K562 (cell line): ENCODE measurements around the gene VWA7. TPM values are rescaled to one million over a fixed set of nuclear protein-coding genes. Genes with fewer than 3 reads are reported as not detected.
A peak's percentile ranks its signal among the peaks of the same experiment; 100 is the strongest.

ENCODE experiments used
- CREB3L1 ChIP-seq: fragments of 450-650 bp; IDR thresholded peaks from 2 replicates; pipeline ENCODE4 v1.6.1; 2014; ENCODE audit warnings: low read depth, mild to moderate bottlenecking, moderate library complexity, borderline replicate concordance
- CTBP1 ChIP-seq: fragments of 450-650 bp; IDR thresholded peaks from 2 replicates; pipeline ENCODE4 v1.6.1; 2016; ENCODE audit warnings: borderline replicate concordance
- DDX20 ChIP-seq: fragments of 450-650 bp; IDR thresholded peaks from 2 replicates; pipeline ENCODE4 v1.6.1; 2016; ENCODE audit warnings: missing genetic modification characterization, low read depth, mild to moderate bottlenecking, missing compliant biosample characterization, moderate library complexity
- ELF4 ChIP-seq: fragments of 450-650 bp; formaldehyde crosslinking; IDR thresholded peaks from 2 replicates; pipeline ENCODE4 v1.4.0; 2022; ENCODE audit warnings: missing genetic modification characterization
- HDAC2 ChIP-seq: fragments of 450-650 bp; IDR thresholded peaks from 2 replicates; pipeline ENCODE4 v1.6.1; 2016; ENCODE audit warnings: mild to moderate bottlenecking
- ID3 ChIP-seq, 2 experiments: fragments of 250-450 bp in 1 of 2; fragments of 450-650 bp in 1 of 2; sonication (Bioruptor Pico) in 1 of 2; IDR thresholded peaks; 2 replicates each; pipeline versions ENCODE4 v1.6.1 to v1.8.0; 2016 to 2021; ENCODE audit warnings: mild to moderate bottlenecking in 2 of 2, moderate library complexity in 2 of 2, missing compliant biosample characterization in 1 of 2, missing genetic modification characterization in 1 of 2
- KHSRP ChIP-seq: fragments of 450-650 bp; IDR thresholded peaks from 2 replicates; pipeline ENCODE4 v1.6.1; 2017
- MTA3 ChIP-seq: fragments of 450-650 bp; formaldehyde crosslinking; IDR thresholded peaks from 2 replicates; pipeline ENCODE4 v1.6.1; 2017; ENCODE audit warnings: mild to moderate bottlenecking, borderline replicate concordance
- MXI1 ChIP-seq: IDR thresholded peaks from 2 replicates; pipeline ENCODE4 v1.6.1; 2011; ENCODE audit warnings: low read depth, mild to moderate bottlenecking, improper control_type of control experiment, low read length
- PHB ChIP-seq: fragments of 250-450 bp; sonication (Bioruptor Pico); IDR thresholded peaks from 2 replicates; pipeline ENCODE4 v1.5.0; 2021
- PHB2 ChIP-seq: fragments of 450-650 bp; IDR thresholded peaks from 2 replicates; pipeline ENCODE4 v1.6.1; 2017; ENCODE audit warnings: low read depth
- PHF21A ChIP-seq: fragments of 450-650 bp; IDR thresholded peaks from 2 replicates; pipeline ENCODE4 v1.6.1; 2017; ENCODE audit warnings: low read depth, borderline replicate concordance
- RUNX1 ChIP-seq: sonication (generic); IDR thresholded peaks from 2 replicates; pipeline ENCODE4 v1.6.1; 2016; ENCODE audit warnings: antibody characterized with exemption, low read depth
- SREBF1 ChIP-seq: fragments of 150-350 bp; IDR thresholded peaks from 2 replicates; pipeline ENCODE4 v1.6.1; 2014; ENCODE audit warnings: antibody characterized with exemption, low read depth, low read length, borderline replicate concordance
- SRF ChIP-seq, 2 experiments: fragments of 250-450, 450-650 bp in 1 of 2; sonication (Bioruptor Pico) in 1 of 2; sonication (generic) in 1 of 2; formaldehyde crosslinking; IDR thresholded peaks; 2 replicates each; pipeline versions ENCODE4 v1.5.0 to v1.5.1; 2020 to 2022; ENCODE audit warnings: mild to moderate bottlenecking in 1 of 2, missing genetic modification reagents in 1 of 2
- TAF1 ChIP-seq: IDR thresholded peaks from 2 replicates; pipeline ENCODE4 v1.6.1; 2011; ENCODE audit warnings: mild to moderate bottlenecking, low read length, moderate library complexity; ENCODE audit not compliant: insufficient read depth, control insufficient read depth, severe bottlenecking; ENCODE audit errors: extremely low read depth
- TAF7 ChIP-seq: fragments of 450-650 bp; IDR thresholded peaks from 2 replicates; pipeline ENCODE4 v1.6.1; 2016; ENCODE audit warnings: missing genetic modification characterization, missing compliant biosample characterization
- TSC22D4 ChIP-seq: fragments of 450-650 bp; IDR thresholded peaks from 2 replicates; pipeline ENCODE4 v1.6.1; 2016; ENCODE audit warnings: missing genetic modification characterization, missing biosample characterization, control low read depth
- ZFP91 ChIP-seq: sonication (generic); formaldehyde crosslinking; IDR thresholded peaks from 2 replicates; pipeline ENCODE4 v1.8.0; 2022; ENCODE audit warnings: mild to moderate bottlenecking, missing genetic modification reagents
- ZNF140 ChIP-seq: fragments of 250-450 bp; sonication (Bioruptor Pico); IDR thresholded peaks from 2 replicates; pipeline ENCODE4 v1.8.0; 2021; ENCODE audit warnings: moderate library complexity, mild to moderate bottlenecking, inconsistent platforms
- ZNF239 ChIP-seq: fragments of 250-450 bp; sonication (Bioruptor Pico); IDR thresholded peaks from 2 replicates; pipeline ENCODE4 v1.4.0; 2020; ENCODE audit warnings: mild to moderate bottlenecking
- ZNF444 ChIP-seq: fragments of 250-450 bp; sonication (Bioruptor Pico); IDR thresholded peaks from 2 replicates; pipeline ENCODE4 v1.4.0; 2020; ENCODE audit warnings: mild to moderate bottlenecking, moderate library complexity
- ZZZ3 ChIP-seq: fragments of 450-650 bp; IDR thresholded peaks from 2 replicates; pipeline ENCODE4 v1.6.1; 2016; ENCODE audit warnings: antibody characterized with exemption, mild to moderate bottlenecking, moderate library complexity
- polyA plus RNA-seq, 8 experiments: library from polyadenylated mRNA; depleted of rRNA in 4 of 8; stranded (reverse) in 5 of 8; unstranded in 3 of 8; fragments of >200 nt; fragmentation: Nextera tagmentation in 2 of 8; fragmentation: Illumina TruSeq in 1 of 8; extraction: Ambion mirVana in 2 of 8; extraction: Trizol in 1 of 8; gene quantifications; 2 replicates each; pipeline versions ENCODE4 v1.2.1 to v1.2.3, GENCODE V29; 2011 to 2014; ENCODE audit warnings: inconsistent platforms in 1 of 8, missing spikeins in 1 of 8
- total RNA-seq, 7 experiments: library from RNA; depleted of rRNA in 6 of 7; stranded (reverse); fragments of >200 nt in 6 of 7; fragmentation: Illumina TruSeq in 2 of 7; extraction: Trizol in 2 of 7; gene quantifications; 2 replicates each; pipeline versions ENCODE4 v1.2.1 to v1.2.3, GENCODE V29; 2011 to 2021; ENCODE audit warnings: low replicate concordance in 1 of 7
- TF ChIP-seq, protein P1 (sequence below): fragments of 250-450 bp; sonication (Bioruptor Pico); IDR thresholded peaks from 2 replicates; pipeline ENCODE4 v1.5.0; 2021
- TF ChIP-seq, protein P2 (sequence below): fragments of 200-800 bp; sonication (Bioruptor generic); IDR thresholded peaks from 2 replicates; pipeline ENCODE4 v1.6.1; 2017; ENCODE audit warnings: missing genetic modification characterization, missing compliant biosample characterization

The VWA7 gene
- total and polyA plus RNA-seq, 9 of the 15 experiments (the other 6 are each of a cell fraction or from before 2014, with no cell fraction given), result 0.18 to 2.9 (median 0.95) TPM

DNA sequence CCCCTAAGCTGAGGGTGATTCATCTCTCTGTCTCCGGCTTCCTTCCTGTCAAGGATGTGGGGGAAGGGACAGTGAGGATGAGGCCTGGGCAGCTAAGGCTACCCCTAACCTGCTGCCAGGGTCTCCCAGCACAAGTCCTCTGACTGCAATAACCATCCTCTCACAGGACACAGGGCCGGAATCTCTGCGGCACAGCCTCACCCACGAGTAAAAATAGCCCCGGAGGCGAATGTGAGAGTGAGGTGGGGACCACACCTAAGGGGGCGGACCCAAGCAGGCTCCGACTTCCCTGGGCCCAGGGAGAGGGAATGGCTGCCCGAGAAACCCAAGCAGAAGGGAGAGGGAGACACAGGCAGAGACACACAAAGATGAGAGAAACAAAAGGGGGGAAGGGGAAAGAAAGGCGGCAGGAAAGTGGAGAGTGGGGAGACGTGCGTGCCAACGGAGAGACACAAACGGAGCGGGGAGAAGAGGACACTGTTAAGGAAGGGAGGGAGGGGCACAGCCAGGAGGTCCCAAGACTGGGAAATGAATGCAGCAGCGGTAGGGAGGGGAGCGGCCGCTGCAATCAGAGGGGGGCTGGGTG, 42.2 kb downstream of the VWA7 start (continued):
- 0 out of 2 replicates have a peak, but pooled peaks have one; percentile 60 for TF ChIP-seq ZFP91 (CRISPR knock-in tag)
- TF ChIP-seq SRF (CRISPR knock-in tag; IDR thresholded peaks at IDR 0.05), result no peak; a peak in 2 of 4 replicates
- no peak for TF ChIP-seq ZZZ3
- TF ChIP-seq DDX20 (tag), result no peak
- no peak for TF ChIP-seq PHB (CRISPR knock-in tag)
- no peak for TF ChIP-seq ZNF239 (CRISPR knock-in tag)
- no peak for TF ChIP-seq ID3 (CRISPR knock-in tag; IDR thresholded peaks at IDR 0.05)
- TF ChIP-seq ID3 (tag; IDR thresholded peaks at IDR 0.05), result peak; percentile 67
- no peak for TF ChIP-seq TAF1
- TF ChIP-seq SREBF1, result no peak
- no peak for TF ChIP-seq CTBP1
- TF ChIP-seq PHB2, result peak; percentile 51; the same call in 1 of the 2 replicates
- TF ChIP-seq HDAC2, result peak; percentile 89
- peak; percentile 98 for TF ChIP-seq ELF4 (CRISPR knock-in tag)
- no peak for TF ChIP-seq ZNF140
- TF ChIP-seq MTA3, result no peak
- TF ChIP-seq CREB3L1, result no peak
- no peak for TF ChIP-seq PHF21A
- TF ChIP-seq, protein P1, sequence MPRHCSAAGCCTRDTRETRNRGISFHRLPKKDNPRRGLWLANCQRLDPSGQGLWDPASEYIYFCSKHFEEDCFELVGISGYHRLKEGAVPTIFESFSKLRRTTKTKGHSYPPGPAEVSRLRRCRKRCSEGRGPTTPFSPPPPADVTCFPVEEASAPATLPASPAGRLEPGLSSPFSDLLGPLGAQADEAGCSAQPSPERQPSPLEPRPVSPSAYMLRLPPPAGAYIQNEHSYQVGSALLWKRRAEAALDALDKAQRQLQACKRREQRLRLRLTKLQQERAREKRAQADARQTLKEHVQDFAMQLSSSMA (CRISPR knock-in tag), result no peak
- no peak for TF ChIP-seq KHSRP
- no peak for TF ChIP-seq RUNX1
- TF ChIP-seq TSC22D4 (tag), result no peak
- TF ChIP-seq, protein P2, sequence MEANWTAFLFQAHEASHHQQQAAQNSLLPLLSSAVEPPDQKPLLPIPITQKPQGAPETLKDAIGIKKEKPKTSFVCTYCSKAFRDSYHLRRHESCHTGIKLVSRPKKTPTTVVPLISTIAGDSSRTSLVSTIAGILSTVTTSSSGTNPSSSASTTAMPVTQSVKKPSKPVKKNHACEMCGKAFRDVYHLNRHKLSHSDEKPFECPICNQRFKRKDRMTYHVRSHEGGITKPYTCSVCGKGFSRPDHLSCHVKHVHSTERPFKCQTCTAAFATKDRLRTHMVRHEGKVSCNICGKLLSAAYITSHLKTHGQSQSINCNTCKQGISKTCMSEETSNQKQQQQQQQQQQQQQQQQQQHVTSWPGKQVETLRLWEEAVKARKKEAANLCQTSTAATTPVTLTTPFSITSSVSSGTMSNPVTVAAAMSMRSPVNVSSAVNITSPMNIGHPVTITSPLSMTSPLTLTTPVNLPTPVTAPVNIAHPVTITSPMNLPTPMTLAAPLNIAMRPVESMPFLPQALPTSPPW (CRISPR knock-in tag), result no peak
- no peak for TF ChIP-seq ZNF444
- TF ChIP-seq MXI1, result peak; percentile 71
- TF ChIP-seq TAF7 (tag), result peak; percentile 86
